Measurements from ENCODE around the gene MEF2D.

Gene MEF2D

DNA sequence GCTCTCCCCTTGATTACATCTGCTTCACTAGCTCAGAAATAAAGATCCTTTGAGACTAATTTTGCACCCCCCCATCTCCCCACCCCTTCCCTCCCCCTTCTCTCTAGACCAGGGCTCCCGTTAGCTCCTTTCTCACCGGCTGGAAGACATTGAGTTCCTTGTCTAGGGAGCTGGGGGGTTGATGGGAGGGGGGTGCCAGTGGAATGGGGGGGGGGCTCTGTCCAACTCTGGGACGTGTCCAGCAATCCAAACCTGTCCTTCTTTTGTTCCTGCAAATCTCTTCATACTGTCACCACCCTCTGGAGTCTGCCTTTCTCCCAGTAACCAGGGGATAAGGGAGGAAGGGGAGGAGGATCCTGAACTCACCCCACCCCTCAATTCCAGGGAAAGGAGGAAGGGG is 69.7 kb downstream of the MEF2D start:
- TF ChIP-seq, protein P1, sequence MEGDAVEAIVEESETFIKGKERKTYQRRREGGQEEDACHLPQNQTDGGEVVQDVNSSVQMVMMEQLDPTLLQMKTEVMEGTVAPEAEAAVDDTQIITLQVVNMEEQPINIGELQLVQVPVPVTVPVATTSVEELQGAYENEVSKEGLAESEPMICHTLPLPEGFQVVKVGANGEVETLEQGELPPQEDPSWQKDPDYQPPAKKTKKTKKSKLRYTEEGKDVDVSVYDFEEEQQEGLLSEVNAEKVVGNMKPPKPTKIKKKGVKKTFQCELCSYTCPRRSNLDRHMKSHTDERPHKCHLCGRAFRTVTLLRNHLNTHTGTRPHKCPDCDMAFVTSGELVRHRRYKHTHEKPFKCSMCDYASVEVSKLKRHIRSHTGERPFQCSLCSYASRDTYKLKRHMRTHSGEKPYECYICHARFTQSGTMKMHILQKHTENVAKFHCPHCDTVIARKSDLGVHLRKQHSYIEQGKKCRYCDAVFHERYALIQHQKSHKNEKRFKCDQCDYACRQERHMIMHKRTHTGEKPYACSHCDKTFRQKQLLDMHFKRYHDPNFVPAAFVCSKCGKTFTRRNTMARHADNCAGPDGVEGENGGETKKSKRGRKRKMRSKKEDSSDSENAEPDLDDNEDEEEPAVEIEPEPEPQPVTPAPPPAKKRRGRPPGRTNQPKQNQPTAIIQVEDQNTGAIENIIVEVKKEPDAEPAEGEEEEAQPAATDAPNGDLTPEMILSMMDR (IDR thresholded peaks at IDR 0.05; ENCODE audit: low read length, missing control alignments), result no peak
- H3K4me3 ChIP-seq (replicated peaks; ENCODE audit: low read depth, low read length), result no peak overlapping the region
- no peak for DNase-seq (ENCODE audit: low read depth)

- TF ChIP-seq, protein P1 (IDR thresholded peaks at IDR 0.05; ENCODE audit: low read length, missing control alignments), result no peak
- no peak overlapping the region for H3K4me3 ChIP-seq (replicated peaks; ENCODE audit: low read depth, low read length)
- no peak for DNase-seq (ENCODE audit: low read depth)
These were observed 70.3 kb downstream of the MEF2D start for GRCh38 chr1:156430303-156430702.

DNA sequence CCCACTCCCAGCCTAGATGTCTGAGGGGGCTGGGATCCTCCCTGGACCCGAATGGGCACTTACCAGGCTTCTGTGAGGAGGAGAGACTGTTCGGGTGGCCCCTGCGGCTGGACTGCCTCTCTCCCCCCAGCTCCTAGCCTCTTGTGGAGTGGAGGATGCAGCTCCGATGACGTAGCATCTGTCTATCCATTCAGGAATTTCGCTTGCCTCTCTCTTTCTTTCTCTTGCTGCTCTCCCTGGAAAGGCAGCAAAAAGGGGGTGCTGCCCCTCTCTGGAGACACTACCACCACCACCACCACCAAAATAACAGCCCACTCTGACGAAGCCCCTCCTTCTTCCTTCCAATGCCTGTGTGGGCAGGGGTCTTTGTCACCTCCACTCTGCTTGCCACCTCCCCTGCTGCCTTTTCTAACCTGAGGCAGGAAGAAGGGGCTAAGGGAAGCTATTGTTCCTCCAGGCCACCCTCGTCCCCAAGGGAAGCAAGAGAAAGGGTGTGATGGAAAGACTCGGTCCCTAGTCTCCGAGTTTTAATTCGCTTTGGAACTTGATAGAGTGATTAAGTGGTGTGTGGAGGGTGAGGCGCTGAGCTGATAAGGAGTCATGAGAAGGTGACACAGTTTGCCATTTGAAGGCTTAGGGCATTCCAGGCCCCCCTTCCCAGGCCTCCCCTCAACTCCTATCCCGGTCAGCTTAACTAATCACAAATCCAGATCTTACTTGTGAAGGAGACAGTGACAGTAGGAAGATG is 71.1 kb downstream of the MEF2D start:
- no peak overlapping the region for H3K4me3 ChIP-seq (replicated peaks; ENCODE audit: low read depth, low read length)
- no peak for DNase-seq (ENCODE audit: low read depth)
- TF ChIP-seq, protein P1 (IDR thresholded peaks at IDR 0.05; ENCODE audit: low read length, missing control alignments), result no peak

DNA sequence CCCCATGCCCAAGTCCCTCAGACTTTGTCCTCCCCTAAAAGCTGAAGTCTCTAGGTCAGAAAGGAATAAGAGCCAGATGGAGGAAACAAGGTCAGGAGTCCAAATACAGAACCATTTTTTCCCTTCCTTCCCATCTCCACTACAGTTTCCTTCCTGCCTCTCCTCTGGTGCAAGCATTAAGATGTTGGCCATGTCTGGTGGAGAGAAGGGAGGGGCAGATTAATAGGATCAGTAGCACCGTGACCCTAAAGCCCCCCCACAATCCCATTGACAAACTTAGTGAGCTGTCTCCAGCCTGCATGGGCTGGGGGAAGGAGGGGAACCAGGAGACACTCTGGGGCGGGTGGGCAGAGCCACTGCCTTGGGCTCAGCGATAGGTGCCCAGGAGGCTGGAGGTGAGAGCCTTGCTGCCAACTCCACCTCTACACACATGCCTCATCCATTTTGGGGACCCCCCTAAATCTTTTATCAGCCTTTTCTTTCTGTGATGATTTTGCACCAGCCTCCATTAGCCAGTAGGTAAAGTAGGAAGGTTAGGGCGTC is 71.8 kb downstream of the MEF2D start:
- TF ChIP-seq, protein P1 (IDR thresholded peaks at IDR 0.05; ENCODE audit: low read length, missing control alignments), result no peak
- no peak overlapping the region for H3K4me3 ChIP-seq (replicated peaks; ENCODE audit: low read depth, low read length)
- no peak for DNase-seq (ENCODE audit: low read depth)

GRCh38 chr1:156427957-156428356 is 72.6 kb downstream of the MEF2D start:
- TF ChIP-seq, protein P1 (IDR thresholded peaks at IDR 0.05; ENCODE audit: low read length, missing control alignments), result no peak
- DNase-seq (ENCODE audit: low read depth), result no peak
- H3K4me3 ChIP-seq (replicated peaks; ENCODE audit: low read depth, low read length), result no peak overlapping the region

DNA sequence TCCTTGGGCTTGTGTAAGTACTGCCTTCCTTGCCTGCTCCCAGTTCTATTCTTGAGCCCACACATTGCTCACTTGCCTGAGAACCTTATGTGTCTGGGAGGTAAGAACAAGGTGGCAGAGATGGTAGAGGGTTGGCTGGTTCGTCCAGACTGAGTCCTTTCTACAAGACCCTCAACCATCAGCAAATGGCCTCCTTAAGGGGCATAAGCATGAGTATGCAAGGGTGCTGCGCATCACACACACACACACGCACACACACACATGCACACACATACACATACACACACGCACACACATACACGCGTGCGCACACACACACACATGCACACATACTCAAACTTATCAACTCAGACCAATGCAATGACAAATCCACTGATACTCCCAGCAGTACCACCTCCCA is 74.6 kb downstream of the MEF2D start:
- TF ChIP-seq, protein P1 (IDR thresholded peaks at IDR 0.05; ENCODE audit: low read length, missing control alignments), result no peak
- no peak overlapping the region for H3K4me3 ChIP-seq (replicated peaks; ENCODE audit: low read depth, low read length)
- DNase-seq (ENCODE audit: low read depth), result no peak

All from fibroblast of pulmonary artery (primary cell).